GM21381 (cell line): ENCODE measurements around the gene CDC14A.

Experiments
- ATAC-seq: cut with Tn5 transposase; IDR thresholded peaks from one replicate; pipeline ENCODE4 v1.9.1; 2021; ENCODE audit warnings: mild to moderate bottlenecking, moderate library complexity; ENCODE audit not compliant: unreplicated experiment

CDC14A gene

GRCh38 chr1:100567062-100567461, 214.8 kb downstream of the CDC14A start:
- no peak for ATAC-seq
